Gastrocnemius medialis (tissue), 4 donors: ENCODE data around the gene HGD.

ENCODE experiments used
- POLR2A ChIP-seq, 2 donors: fragments of 450-650 bp; IDR thresholded peaks; one replicate each; pipeline ENCODE4 v1.6.1; 2017; ENCODE audit warnings: antibody characterized with exemption in 2 of 2, mild to moderate bottlenecking in 2 of 2, moderate library complexity in 2 of 2
- TF ChIP-seq, protein P1 (sequence below), 5 experiments: fragments of 450-650 bp in 3 of 5; fragments of 200-600 bp in 2 of 5; sonication (generic) in 2 of 5; IDR thresholded peaks in 4 of 5; conservative IDR thresholded peaks in 1 of 5; 1 replicate in 4 of 5; 2 replicates in 1 of 5; pipeline ENCODE4 v1.5.1; 2016 to 2019; ENCODE audit warnings: antibody characterized with exemption in 5 of 5, mild to moderate bottlenecking in 3 of 5, moderate library complexity in 3 of 5

DNA sequence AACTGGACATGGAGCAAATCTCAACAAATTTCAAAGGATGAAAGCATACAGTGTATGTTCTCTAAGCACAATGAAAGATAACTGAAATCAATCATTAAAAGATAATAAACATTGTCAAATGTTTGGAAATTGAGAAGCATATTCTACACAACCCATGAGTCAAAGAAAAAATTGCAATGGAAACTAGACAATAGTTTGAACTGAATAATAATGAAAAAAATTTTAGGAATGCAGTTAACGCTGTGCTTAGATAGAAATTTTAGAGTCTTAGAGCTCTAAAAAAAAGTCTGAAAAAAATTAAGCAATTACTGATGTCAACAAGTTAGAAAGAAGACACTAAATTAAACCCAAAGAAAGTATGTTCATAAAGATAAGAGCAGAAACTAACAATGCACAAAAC is 44.8 kb upstream of the HGD start:
- TF ChIP-seq, protein P1, sequence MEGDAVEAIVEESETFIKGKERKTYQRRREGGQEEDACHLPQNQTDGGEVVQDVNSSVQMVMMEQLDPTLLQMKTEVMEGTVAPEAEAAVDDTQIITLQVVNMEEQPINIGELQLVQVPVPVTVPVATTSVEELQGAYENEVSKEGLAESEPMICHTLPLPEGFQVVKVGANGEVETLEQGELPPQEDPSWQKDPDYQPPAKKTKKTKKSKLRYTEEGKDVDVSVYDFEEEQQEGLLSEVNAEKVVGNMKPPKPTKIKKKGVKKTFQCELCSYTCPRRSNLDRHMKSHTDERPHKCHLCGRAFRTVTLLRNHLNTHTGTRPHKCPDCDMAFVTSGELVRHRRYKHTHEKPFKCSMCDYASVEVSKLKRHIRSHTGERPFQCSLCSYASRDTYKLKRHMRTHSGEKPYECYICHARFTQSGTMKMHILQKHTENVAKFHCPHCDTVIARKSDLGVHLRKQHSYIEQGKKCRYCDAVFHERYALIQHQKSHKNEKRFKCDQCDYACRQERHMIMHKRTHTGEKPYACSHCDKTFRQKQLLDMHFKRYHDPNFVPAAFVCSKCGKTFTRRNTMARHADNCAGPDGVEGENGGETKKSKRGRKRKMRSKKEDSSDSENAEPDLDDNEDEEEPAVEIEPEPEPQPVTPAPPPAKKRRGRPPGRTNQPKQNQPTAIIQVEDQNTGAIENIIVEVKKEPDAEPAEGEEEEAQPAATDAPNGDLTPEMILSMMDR (IDR thresholded peaks at IDR 0.05 in 4 of 5, conservative IDR thresholded peaks at IDR 0.05 in 1 of 5): no peak
- no peak for TF ChIP-seq POLR2A (IDR thresholded peaks at IDR 0.05)
